Spleen (tissue), 11 donors: ENCODE results near the gene RABEPK. TPM values are rescaled to one million over a fixed set of nuclear protein-coding genes. Genes with fewer than 3 reads are reported as not detected.
"Not testable (repeated sequence)": the region's sequence is repeated elsewhere in the genome, so short reads cannot be mapped to it uniquely, and the experiment has no call there.

Experiments
- DNase-seq: peaks from one replicate; pipeline ENCODE4 v3.0.0-alpha.2; 2020
- H3K27ac ChIP-seq, 8 donors: fragments of 200-600 bp; sonication (generic) in 7 of 8; 1 replicate in 4 of 8; 2 replicates in 4 of 8; pipeline versions ENCODE4 v1.5.0 to v1.8.0; 2016 to 2021; ENCODE audit warnings: inconsistent platforms in 4 of 8, mild to moderate bottlenecking in 4 of 8, moderate library complexity in 1 of 8
- H3K27me3 ChIP-seq, 7 donors: fragments of 200-600 bp; sonication (generic) in 6 of 7; replicated peaks in 1 of 7; 1 replicate in 4 of 7; 2 replicates in 3 of 7; pipeline versions ENCODE4 v1.5.0 to v1.8.0; 2016 to 2021; ENCODE audit warnings: inconsistent platforms in 3 of 7, mild to moderate bottlenecking in 1 of 7
- H3K36me3 ChIP-seq, 6 donors: fragments of 200-600 bp; sonication (generic) in 5 of 6; 1 replicate in 4 of 6; 2 replicates in 2 of 6; pipeline versions ENCODE4 v1.5.0 to v1.8.0; 2016 to 2021; ENCODE audit warnings: inconsistent platforms in 2 of 6
- H3K4me1 ChIP-seq, 6 donors: fragments of 200-600 bp; sonication (generic) in 5 of 6; 1 replicate in 3 of 6; 2 replicates in 3 of 6; pipeline versions ENCODE4 v1.5.0 to v1.8.0; 2016 to 2021; ENCODE audit warnings: inconsistent platforms in 3 of 6
- H3K4me3 ChIP-seq, 8 donors: fragments of 200-600 bp; sonication (generic) in 7 of 8; 1 replicate in 4 of 8; 2 replicates in 4 of 8; pipeline versions ENCODE4 v1.5.0 to v1.8.0; 2016 to 2021; ENCODE audit warnings: inconsistent platforms in 4 of 8, mild to moderate bottlenecking in 4 of 8, moderate library complexity in 2 of 8
- H3K9me3 ChIP-seq, 8 donors: fragments of 200-600 bp; sonication (generic) in 7 of 8; 1 replicate in 4 of 8; 2 replicates in 4 of 8; pipeline versions ENCODE4 v1.5.0 to v1.8.0; 2016 to 2021; ENCODE audit warnings: inconsistent platforms in 4 of 8
- CTCF ChIP-seq, 11 experiments: fragments of 200-600 bp in 7 of 11; fragments of 450-650 bp in 4 of 11; sonication (generic) in 4 of 11; IDR thresholded peaks in 8 of 11; conservative IDR thresholded peaks in 3 of 11; 1 replicate in 7 of 11; 2 replicates in 4 of 11; pipeline versions ENCODE4 v1.4.0 to v1.8.0; 2016 to 2021; ENCODE audit warnings: antibody characterized with exemption in 11 of 11, inconsistent platforms in 4 of 11, mild to moderate bottlenecking in 1 of 11
- POLR2A ChIP-seq, 3 donors: fragments of 450-650 bp; IDR thresholded peaks; one replicate each; pipeline ENCODE4 v1.5.1; 2017; ENCODE audit warnings: antibody characterized with exemption in 3 of 3, mild to moderate bottlenecking in 1 of 3
- POLR2AphosphoS5 ChIP-seq, 3 donors: sonication (generic); formaldehyde crosslinking; IDR thresholded peaks; one replicate each; pipeline ENCODE4 v1.5.1; 2017; ENCODE audit warnings: antibody characterized with exemption in 3 of 3
- WGBS, 5 donors: extraction: QIAGEN DNeasy Blood & Tissue Kit in 3 of 5; methylation state at CpG; one replicate each; pipeline versions ENCODE4 v1.1.5 to v1.1.7; 2013 to 2018; 5-methylcytosine and 5-hydroxymethylcytosine counted together
- intact Hi-C: fragments of 100-400 bp; cut with DNase I; formaldehyde crosslinking; loops from one replicate; pipeline ENCODE4 v1.15.0; 2023; ENCODE audit warnings: low total_unique reads
- polyA plus RNA-seq, 3 donors: library from polyadenylated mRNA; stranded (reverse); fragments of 200-250 nt; gene quantifications; one replicate each; pipeline ENCODE4 v1.2.1, GENCODE V29; 2013
- total RNA-seq, 7 donors: library from RNA; depleted of rRNA in 3 of 7; stranded (reverse); fragments of >200 nt in 3 of 7; fragmentation: NEBNext Ultra II Directional in 4 of 7; extraction: Animal tissue kit (Norgen Biotek cat#: 25700) in 4 of 7; gene quantifications; one replicate each; pipeline versions ENCODE4 v1.1.0 to v1.2.1, GENCODE V29; 2016 to 2021
- donor health status: healthy with polysubstance abuse.
- donor health status: DM: no; HTN: no; CAD: no; lungs with moderate emphysema.
- donor health status: DM: no; HTN: no; CAD: no.
- donor health status: Bipolar disorder and iron deficiency.
- donor health status: healthy.
- donor health status: DM: no; HTN: no; CAD: no.
- donor health status: DM: yes; HTN: yes; CAD: no.

Gene RABEPK
- total and polyA plus RNA-seq, 10 donors = 6.2 to 17.1 (median 11.9) TPM

GRCh38 chr9:125160750-125161149 lies 39.6 kb upstream of the RABEPK start:
- no peak overlapping the region for H3K27ac ChIP-seq
- TF ChIP-seq POLR2A (IDR thresholded peaks at IDR 0.05) = no peak
- TF ChIP-seq POLR2AphosphoS5 (IDR thresholded peaks at IDR 0.05) = no peak
- no peak for TF ChIP-seq CTCF (IDR thresholded peaks at IDR 0.05 in 8 of 11, conservative IDR thresholded peaks at IDR 0.05 in 3 of 11)
- peaks cover 0 to 78% (median 14%) of the 10 kb centered on the region in 6 donors for H3K36me3 ChIP-seq
- H3K27me3 ChIP-seq = no peaks in the 10 kb centered on the region
- H3K9me3 ChIP-seq = no peaks in the 10 kb centered on the region
- no peak for DNase-seq
- intact Hi-C loops = no loop called here
- H3K4me3 ChIP-seq = no peak overlapping the region
- peaks cover 0 to 19% (median 3%) of the 10 kb centered on the region in 6 donors for H3K4me1 ChIP-seq

GRCh38 chr9:125161284-125161918 lies 38.9 kb upstream of the RABEPK start:
- H3K9me3 ChIP-seq = no peaks in the 10 kb centered on the region
- H3K4me1 ChIP-seq = peaks cover 0 to 24% (median 3%) of the 10 kb centered on the region in 6 donors
- no peak overlapping the region for H3K4me3 ChIP-seq
- TF ChIP-seq POLR2AphosphoS5 (IDR thresholded peaks at IDR 0.05) = no peak
- TF ChIP-seq POLR2A (IDR thresholded peaks at IDR 0.05) = no peak
- TF ChIP-seq CTCF (IDR thresholded peaks at IDR 0.05 in 8 of 11, conservative IDR thresholded peaks at IDR 0.05 in 3 of 11) = no peak
- H3K36me3 ChIP-seq = peaks cover 0 to 79% (median 12%) of the 10 kb centered on the region in 6 donors
- DNase-seq = no peak
- no peak overlapping the region for H3K27ac ChIP-seq
- WGBS, 5 donors = 65 to 86% (median 76%) methylated on average over 3 of the region's 3 CpGs
- H3K27me3 ChIP-seq = no peaks in the 10 kb centered on the region
- intact Hi-C loops = no loop called here

- WGBS, 5 donors = 97% methylated on average over 6 of the region's 6 CpGs
- H3K27ac ChIP-seq, H3K27me3 ChIP-seq, intact Hi-C loops, DNase-seq, H3K9me3 ChIP-seq, H3K4me3 ChIP-seq: not testable (repeated sequence)
- Histone ChIP-seq H3K36me3 (peaks cover 0 to 73% (median 4%) of the 10 kb centered on the region in 6 donors), H3K4me1 (peaks cover 0 to 29% (median 3%) of the 10 kb centered on the region in 6 donors)
Measured at GRCh38 chr9:125162891-125163290, 37.5 kb upstream of the RABEPK start.

- no peak for DNase-seq
- no peak overlapping the region for H3K4me3 ChIP-seq
- no peak overlapping the region for H3K27ac ChIP-seq
- peaks cover 0 to 22% (median 1%) of the 10 kb centered on the region in 6 donors for H3K4me1 ChIP-seq
- H3K9me3 ChIP-seq = no peaks in the 10 kb centered on the region
- WGBS, 5 donors = 43 to 97% (median 84%) methylated on average over 2 of the region's 2 CpGs
- no peak for TF ChIP-seq CTCF (IDR thresholded peaks at IDR 0.05 in 8 of 11, conservative IDR thresholded peaks at IDR 0.05 in 3 of 11)
- TF ChIP-seq POLR2A (IDR thresholded peaks at IDR 0.05) = no peak
- no peak for TF ChIP-seq POLR2AphosphoS5 (IDR thresholded peaks at IDR 0.05)
- peaks cover 0 to 86% (median 15%) of the 10 kb centered on the region in 6 donors for H3K36me3 ChIP-seq
- intact Hi-C loops = no loop called here
- no peaks in the 10 kb centered on the region for H3K27me3 ChIP-seq
Measured at GRCh38 chr9:125166762-125167161, 33.6 kb upstream of the RABEPK start.
